GM18502 (cell line): Measurements from ENCODE around the gene LRPPRC.

Source experiments
- ATAC-seq: cut with Tn5 transposase; IDR thresholded peaks from one replicate; pipeline ENCODE4 v1.9.1; 2021; ENCODE audit warnings: mild to moderate bottlenecking; ENCODE audit not compliant: unreplicated experiment, poor library complexity

Gene LRPPRC

GRCh38 chr2:43837831-43838559 lies 157.8 kb downstream of the LRPPRC start:
- ATAC-seq, result no peak

- no peak for ATAC-seq
Measured at GRCh38 chr2:43837033-43837432, 158.8 kb downstream of the LRPPRC start.
